HepG2 (cell line): Measurements from ENCODE around the gene PDE9A. TPM values are rescaled to one million over a fixed set of nuclear protein-coding genes. Genes with fewer than 3 reads are reported as not detected.
A peak's percentile ranks its signal among the peaks of the same experiment; 100 is the strongest.

ENCODE experiments used
- ARID2 ChIP-seq: sonication (generic); formaldehyde crosslinking; IDR thresholded peaks from 2 replicates; pipeline ENCODE4 v1.8.1; 2022; ENCODE audit warnings: mild to moderate bottlenecking, missing genetic modification reagents, borderline replicate concordance
- BCL6 ChIP-seq: IDR thresholded peaks from 2 replicates; pipeline ENCODE4 v1.6.1; 2016; ENCODE audit warnings: missing genetic modification reagents, missing compliant biosample characterization
- CENPX ChIP-seq: sonication (generic); formaldehyde crosslinking; IDR thresholded peaks from 2 replicates; pipeline ENCODE4 v1.9.0; 2021; ENCODE audit warnings: mild to moderate bottlenecking, missing genetic modification reagents, moderate library complexity
- HOXA5 ChIP-seq: sonication (generic); formaldehyde crosslinking; IDR thresholded peaks from 2 replicates; pipeline ENCODE4 v1.4.0; 2020; ENCODE audit warnings: missing genetic modification reagents
- KDM1A ChIP-seq: IDR thresholded peaks from 2 replicates; pipeline ENCODE4 v1.6.1; 2016; ENCODE audit warnings: missing compliant biosample characterization
- KDM5A ChIP-seq: fragments of 200-600 bp; sonication (generic); IDR thresholded peaks from 2 replicates; pipeline ENCODE4 v1.7.0; 2018; ENCODE audit warnings: antibody characterized with exemption, mild to moderate bottlenecking, low read length, borderline replicate concordance
- KLF16 ChIP-seq, 2 experiments: sonication (generic) in 1 of 2; formaldehyde crosslinking in 1 of 2; IDR thresholded peaks; 2 replicates each; pipeline versions ENCODE4 v1.6.1 to v1.8.0; 2016 to 2023; ENCODE audit warnings: missing genetic modification reagents in 2 of 2, missing compliant biosample characterization in 1 of 2
- KMT2A ChIP-seq: sonication (generic); formaldehyde crosslinking; IDR thresholded peaks from 2 replicates; pipeline ENCODE4 v1.4.0; 2020; ENCODE audit warnings: missing genetic modification reagents
- NFKBIZ ChIP-seq: IDR thresholded peaks from 2 replicates; pipeline ENCODE4 v1.6.1; 2018; ENCODE audit warnings: missing genetic modification reagents, missing compliant biosample characterization
- ONECUT2 ChIP-seq: sonication (generic); formaldehyde crosslinking; IDR thresholded peaks from 2 replicates; pipeline ENCODE4 v1.4.0; 2020; ENCODE audit warnings: missing genetic modification reagents
- SIN3A ChIP-seq: IDR thresholded peaks from 2 replicates; pipeline ENCODE4 v1.6.1; 2011; ENCODE audit warnings: low read depth, mild to moderate bottlenecking, control low read depth, low read length, borderline replicate concordance
- WIZ ChIP-seq: sonication (generic); formaldehyde crosslinking; IDR thresholded peaks from 2 replicates; pipeline ENCODE4 v1.5.1; 2020; ENCODE audit warnings: mild to moderate bottlenecking, missing genetic modification reagents
- ZBTB20 ChIP-seq: sonication (generic); formaldehyde crosslinking; IDR thresholded peaks from 2 replicates; pipeline ENCODE4 v1.8.1; 2023; ENCODE audit warnings: missing genetic modification reagents, low read depth, mild to moderate bottlenecking, borderline replicate concordance
- ZFP62 ChIP-seq: sonication (generic); formaldehyde crosslinking; IDR thresholded peaks from 2 replicates; pipeline ENCODE4 v1.4.0; 2020; ENCODE audit warnings: missing genetic modification reagents
- ZKSCAN1 ChIP-seq: fragments of 150-350 bp; IDR thresholded peaks from 2 replicates; pipeline ENCODE4 v1.6.1; 2014; ENCODE audit warnings: low read length
- ZNF138 ChIP-seq: sonication (generic); formaldehyde crosslinking; IDR thresholded peaks from 2 replicates; pipeline ENCODE4 v1.5.0; 2020; ENCODE audit warnings: mild to moderate bottlenecking, low read depth, missing genetic modification reagents
- ZNF460 ChIP-seq: sonication (generic); formaldehyde crosslinking; IDR thresholded peaks from 2 replicates; pipeline ENCODE4 v1.5.1; 2020; ENCODE audit warnings: missing genetic modification reagents, mild to moderate bottlenecking, borderline replicate concordance
- ZNF552 ChIP-seq: sonication (generic); formaldehyde crosslinking; IDR thresholded peaks from 2 replicates; pipeline ENCODE4 v1.9.0; 2022; ENCODE audit warnings: missing genetic modification reagents, mild to moderate bottlenecking, borderline replicate concordance
- ZNF572 ChIP-seq: sonication (generic); formaldehyde crosslinking; IDR thresholded peaks from 2 replicates; pipeline ENCODE4 v1.5.1; 2020; ENCODE audit warnings: mild to moderate bottlenecking, missing genetic modification reagents
- ZNF766 ChIP-seq: sonication (generic); formaldehyde crosslinking; IDR thresholded peaks from 2 replicates; pipeline ENCODE4 v1.5.0; 2020; ENCODE audit warnings: missing genetic modification reagents, borderline replicate concordance
- ZNF792 ChIP-seq: IDR thresholded peaks from 2 replicates; pipeline ENCODE4 v1.6.1; 2016
- ZNF839 ChIP-seq: sonication (generic); formaldehyde crosslinking; IDR thresholded peaks from 2 replicates; pipeline ENCODE4 v1.4.0; 2020; ENCODE audit warnings: missing genetic modification reagents, mild to moderate bottlenecking, borderline replicate concordance
- ZNF850 ChIP-seq: sonication (generic); formaldehyde crosslinking; conservative IDR thresholded peaks from 2 replicates; pipeline ENCODE4 v1.9.0; 2021; ENCODE audit warnings: mild to moderate bottlenecking, missing genetic modification reagents
- polyA plus RNA-seq, 8 experiments: library from polyadenylated mRNA; depleted of rRNA in 3 of 8; stranded (reverse) in 7 of 8; unstranded in 1 of 8; fragments of >200 nt; fragmentation: Illumina TruSeq in 4 of 8; extraction: Trizol in 4 of 8; gene quantifications; 2 replicates each; pipeline versions ENCODE4 v1.2.1 to v1.2.3, GENCODE V29; 2011 to 2016; ENCODE audit warnings: low read depth in 4 of 8, missing spikeins in 1 of 8, mixed read lengths in 1 of 8; ENCODE audit not compliant: insufficient read depth in 1 of 8
- total RNA-seq, 5 experiments: library from RNA; depleted of rRNA; stranded (reverse); fragments of >200 nt; fragmentation: Illumina TruSeq; extraction: Trizol; gene quantifications; 2 replicates each; pipeline ENCODE4 v1.2.3, GENCODE V29; 2016; ENCODE audit warnings: low read depth in 1 of 5
- TF ChIP-seq, protein P1 (sequence below): sonication (generic); formaldehyde crosslinking; conservative IDR thresholded peaks from 2 replicates; pipeline ENCODE4 v1.4.0; 2020; ENCODE audit warnings: missing genetic modification reagents
- TF ChIP-seq, protein P2 (sequence below): IDR thresholded peaks from 2 replicates; pipeline ENCODE4 v1.6.1; 2016
- TF ChIP-seq, protein P3 (sequence below): sonication (generic); formaldehyde crosslinking; IDR thresholded peaks from 2 replicates; pipeline ENCODE4 v1.4.0; 2020; ENCODE audit warnings: mild to moderate bottlenecking, missing genetic modification reagents
- TF ChIP-seq, protein P4 (sequence below): IDR thresholded peaks from 2 replicates; pipeline ENCODE4 v1.6.1; 2016; ENCODE audit warnings: mild to moderate bottlenecking, missing biosample characterization, missing genetic modification reagents

Gene PDE9A
- total and polyA plus RNA-seq, 2 of the 13 experiments (the other 11 are each of a cell fraction or from before 2014, with no cell fraction given): 4.6 to 19.7 TPM

DNA sequence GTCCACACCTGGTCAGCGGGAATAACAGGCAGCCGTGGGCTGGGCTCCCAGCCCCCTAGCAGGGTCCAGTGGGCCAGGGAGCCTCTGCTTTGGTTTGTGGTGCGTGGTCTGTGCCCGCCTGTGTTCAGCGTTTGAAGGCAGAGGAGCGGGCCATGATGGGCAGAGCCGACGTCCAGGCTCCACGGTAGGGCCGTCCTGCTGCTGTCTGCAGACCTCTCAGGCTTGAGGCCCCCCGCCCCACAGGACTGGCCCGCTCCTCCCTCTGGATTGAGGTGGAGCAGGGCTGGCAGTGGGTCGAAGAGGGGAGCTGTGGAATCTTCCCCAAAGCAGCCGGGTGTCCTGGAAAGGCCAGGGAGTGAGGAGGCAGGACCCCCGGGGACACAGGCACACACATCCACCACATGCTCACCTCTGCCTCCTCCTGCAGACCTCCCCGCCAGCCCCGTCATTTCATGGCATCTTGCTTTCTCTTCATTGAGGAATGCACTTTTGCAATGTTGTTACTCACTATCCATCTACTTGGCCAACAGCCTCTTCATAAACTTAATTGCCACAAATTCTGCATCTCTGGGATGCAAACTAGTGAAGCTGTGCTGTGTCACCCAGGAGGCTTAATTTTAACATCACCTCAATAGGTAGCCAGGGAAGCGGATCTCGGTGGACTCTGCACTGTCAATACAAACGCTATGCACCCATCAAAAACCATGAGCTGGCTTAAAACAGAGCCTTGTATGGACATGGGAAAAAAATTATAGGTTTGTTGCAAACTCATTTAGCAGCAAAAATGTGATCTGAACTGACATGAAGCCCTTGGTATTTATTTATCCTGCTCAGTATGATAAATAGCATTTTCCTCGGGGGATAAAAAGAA is 85.9 kb downstream of the PDE9A start (continued):
- TF ChIP-seq HOXA5 (CRISPR knock-in tag): no peak
- no peak for TF ChIP-seq CENPX (CRISPR knock-in tag)
- no peak for TF ChIP-seq WIZ (CRISPR knock-in tag)
- no peak for TF ChIP-seq ZNF766 (CRISPR knock-in tag)
- no peak for TF ChIP-seq ZNF572 (CRISPR knock-in tag)
- TF ChIP-seq, protein P1, sequence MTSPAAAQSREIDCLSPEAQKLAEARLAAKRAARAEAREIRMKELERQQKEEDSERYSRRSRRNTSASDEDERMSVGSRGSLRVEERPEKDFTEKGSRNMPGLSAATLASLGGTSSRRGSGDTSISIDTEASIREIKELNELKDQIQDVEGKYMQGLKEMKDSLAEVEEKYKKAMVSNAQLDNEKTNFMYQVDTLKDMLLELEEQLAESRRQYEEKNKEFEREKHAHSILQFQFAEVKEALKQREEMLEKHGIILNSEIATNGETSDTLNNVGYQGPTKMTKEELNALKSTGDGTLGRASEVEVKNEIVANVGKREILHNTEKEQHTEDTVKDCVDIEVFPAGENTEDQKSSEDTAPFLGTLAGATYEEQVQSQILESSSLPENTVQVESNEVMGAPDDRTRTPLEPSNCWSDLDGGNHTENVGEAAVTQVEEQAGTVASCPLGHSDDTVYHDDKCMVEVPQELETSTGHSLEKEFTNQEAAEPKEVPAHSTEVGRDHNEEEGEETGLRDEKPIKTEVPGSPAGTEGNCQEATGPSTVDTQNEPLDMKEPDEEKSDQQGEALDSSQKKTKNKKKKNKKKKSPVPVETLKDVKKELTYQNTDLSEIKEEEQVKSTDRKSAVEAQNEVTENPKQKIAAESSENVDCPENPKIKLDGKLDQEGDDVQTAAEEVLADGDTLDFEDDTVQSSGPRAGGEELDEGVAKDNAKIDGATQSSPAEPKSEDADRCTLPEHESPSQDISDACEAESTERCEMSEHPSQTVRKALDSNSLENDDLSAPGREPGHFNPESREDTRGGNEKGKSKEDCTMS (CRISPR knock-in tag): no peak
- TF ChIP-seq ZNF839: no peak
- TF ChIP-seq ONECUT2 (CRISPR knock-in tag): no peak
- no peak for TF ChIP-seq ZNF552 (CRISPR knock-in tag)
- TF ChIP-seq, protein P2, sequence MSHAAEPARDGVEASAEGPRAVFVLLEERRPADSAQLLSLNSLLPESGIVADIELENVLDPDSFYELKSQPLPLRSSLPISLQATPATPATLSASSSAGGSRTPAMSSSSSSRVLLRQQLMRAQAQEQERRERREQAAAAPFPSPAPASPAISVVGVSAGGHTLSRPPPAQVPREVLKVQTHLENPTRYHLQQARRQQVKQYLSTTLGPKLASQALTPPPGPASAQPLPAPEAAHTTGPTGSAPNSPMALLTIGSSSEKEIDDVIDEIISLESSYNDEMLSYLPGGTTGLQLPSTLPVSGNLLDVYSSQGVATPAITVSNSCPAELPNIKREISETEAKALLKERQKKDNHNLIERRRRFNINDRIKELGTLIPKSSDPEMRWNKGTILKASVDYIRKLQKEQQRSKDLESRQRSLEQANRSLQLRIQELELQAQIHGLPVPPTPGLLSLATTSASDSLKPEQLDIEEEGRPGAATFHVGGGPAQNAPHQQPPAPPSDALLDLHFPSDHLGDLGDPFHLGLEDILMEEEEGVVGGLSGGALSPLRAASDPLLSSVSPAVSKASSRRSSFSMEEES: no peak
- TF ChIP-seq ZNF138: no peak
- TF ChIP-seq ZNF792 (CRISPR knock-in tag): no peak
- no peak for TF ChIP-seq NFKBIZ (CRISPR knock-in tag)
- no peak for TF ChIP-seq KLF16 (CRISPR knock-in tag; IDR thresholded peaks at IDR 0.05)
- no peak for TF ChIP-seq BCL6 (CRISPR knock-in tag)
- no peak for TF ChIP-seq ZNF460 (CRISPR knock-in tag)
- TF ChIP-seq ZFP62 (CRISPR knock-in tag): no peak
- TF ChIP-seq, protein P3, sequence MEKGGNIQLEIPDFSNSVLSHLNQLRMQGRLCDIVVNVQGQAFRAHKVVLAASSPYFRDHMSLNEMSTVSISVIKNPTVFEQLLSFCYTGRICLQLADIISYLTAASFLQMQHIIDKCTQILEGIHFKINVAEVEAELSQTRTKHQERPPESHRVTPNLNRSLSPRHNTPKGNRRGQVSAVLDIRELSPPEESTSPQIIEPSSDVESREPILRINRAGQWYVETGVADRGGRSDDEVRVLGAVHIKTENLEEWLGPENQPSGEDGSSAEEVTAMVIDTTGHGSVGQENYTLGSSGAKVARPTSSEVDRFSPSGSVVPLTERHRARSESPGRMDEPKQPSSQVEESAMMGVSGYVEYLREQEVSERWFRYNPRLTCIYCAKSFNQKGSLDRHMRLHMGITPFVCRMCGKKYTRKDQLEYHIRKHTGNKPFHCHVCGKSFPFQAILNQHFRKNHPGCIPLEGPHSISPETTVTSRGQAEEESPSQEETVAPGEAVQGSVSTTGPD (CRISPR knock-in tag): no peak
- TF ChIP-seq, protein P4, sequence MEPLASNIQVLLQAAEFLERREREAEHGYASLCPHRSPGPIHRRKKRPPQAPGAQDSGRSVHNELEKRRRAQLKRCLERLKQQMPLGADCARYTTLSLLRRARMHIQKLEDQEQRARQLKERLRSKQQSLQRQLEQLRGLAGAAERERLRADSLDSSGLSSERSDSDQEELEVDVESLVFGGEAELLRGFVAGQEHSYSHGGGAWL (CRISPR knock-in tag): no peak
- no peak for TF ChIP-seq ZKSCAN1
- no peak for TF ChIP-seq SIN3A
- TF ChIP-seq KDM5A: no peak
- no peak for TF ChIP-seq KMT2A (CRISPR knock-in tag)
- TF ChIP-seq ZBTB20 (CRISPR knock-in tag): 0 out of 2 replicates have a peak, but pooled peaks have one; percentile 31
- no peak for TF ChIP-seq ZNF850 (CRISPR knock-in tag)
- no peak for TF ChIP-seq ARID2
- TF ChIP-seq KDM1A (CRISPR knock-in tag): no peak
